Transverse colon (tissue), 4 donors: ENCODE measurements around the gene NSMF. TPM values are rescaled to one million over a fixed set of nuclear protein-coding genes. Genes with fewer than 3 reads are reported as not detected.
A peak's percentile ranks its signal among the peaks of the same experiment; 100 is the strongest.
"Not testable (repeated sequence)": the region's sequence is repeated elsewhere in the genome, so short reads cannot be mapped to it uniquely, and the experiment has no call there.

Experiments used
- DNase-seq: peaks from one replicate; pipeline ENCODE4 v3.0.0-alpha.2; 2019
- H3K27ac ChIP-seq, 4 donors: fragments of 200-600 bp; sonication (generic); 2 replicates each; pipeline ENCODE4 v1.5.1; 2016 to 2018; ENCODE audit warnings: inconsistent platforms in 4 of 4
- H3K27me3 ChIP-seq: fragments of 200-600 bp; sonication (generic); 2 replicates; pipeline ENCODE4 v1.5.1; 2017; ENCODE audit warnings: inconsistent platforms
- H3K36me3 ChIP-seq, 4 donors: fragments of 200-600 bp; sonication (generic); 2 replicates each; pipeline ENCODE4 v1.5.1; 2017 to 2019; ENCODE audit warnings: inconsistent platforms in 4 of 4
- H3K4me1 ChIP-seq, 4 donors: fragments of 200-600 bp; sonication (generic); 2 replicates each; pipeline ENCODE4 v1.5.1; 2017 to 2020; ENCODE audit warnings: inconsistent platforms in 4 of 4
- H3K4me3 ChIP-seq, 4 donors: fragments of 200-600 bp; sonication (generic); 1 replicate in 1 of 4; 2 replicates in 3 of 4; pipeline versions ENCODE4 v1.5.1 to v1.6.1; 2017 to 2019; ENCODE audit warnings: inconsistent platforms in 4 of 4
- H3K9me3 ChIP-seq, 2 donors: fragments of 200-600 bp; sonication (generic); 2 replicates each; pipeline ENCODE4 v1.5.1; 2017 to 2019; ENCODE audit warnings: inconsistent platforms in 2 of 2
- EP300 ChIP-seq: sonication (generic); formaldehyde crosslinking; IDR thresholded peaks from one replicate; pipeline ENCODE4 v1.6.1; 2017; ENCODE audit warnings: antibody characterized with exemption, low read depth
- POLR2A ChIP-seq: fragments of 450-650 bp; IDR thresholded peaks from one replicate; pipeline ENCODE4 v1.6.1; 2016; ENCODE audit warnings: antibody characterized with exemption, mild to moderate bottlenecking, moderate library complexity
- POLR2AphosphoS5 ChIP-seq, 3 donors: sonication (generic); formaldehyde crosslinking; IDR thresholded peaks; one replicate each; pipeline ENCODE4 v1.6.1; 2016; ENCODE audit warnings: antibody characterized with exemption in 3 of 3
- WGBS, 2 donors: methylation state at CpG; one replicate each; pipeline ENCODE4 v1.1.5; 2018; ENCODE audit warnings: low coverage in 1 of 2; 5-methylcytosine and 5-hydroxymethylcytosine counted together
- in situ Hi-C, 4 donors: fragments of 200-750 bp; cut with MboI; loops; one replicate each; pipeline versions ENCODE4 v1.15.0 to v1.15.1; 2017; ENCODE audit warnings: low sequenced_read_pairs in 3 of 4, low pct_ligation_motif_present in 1 of 4, low pct_unique_long_range_greater_than_20kb in 1 of 4
- intact Hi-C: fragments of 100-400 bp; cut with DNase I; formaldehyde crosslinking; loops from one replicate; pipeline ENCODE4 v1.15.1; 2023; ENCODE audit warnings: low total_unique reads
- total RNA-seq, 4 donors: library from RNA; depleted of rRNA; stranded (reverse); fragments of >200 nt; gene quantifications; one replicate each; pipeline ENCODE4 v1.1.0, GENCODE V29; 2016
- TF ChIP-seq, protein P1 (sequence below), 5 experiments: fragments of 200-600 bp in 3 of 5; fragments of 450-650 bp in 2 of 5; sonication (generic) in 3 of 5; IDR thresholded peaks; 1 replicate in 2 of 5; 2 replicates in 3 of 5; pipeline ENCODE4 v1.5.1; 2016 to 2017; ENCODE audit warnings: antibody characterized with exemption in 5 of 5, inconsistent platforms in 3 of 5, mild to moderate bottlenecking in 2 of 5, moderate library complexity in 1 of 5

The NSMF gene
- total RNA-seq, 4 donors from 2014 or later: 44.6 to 130 (median 55.2) TPM

DNA sequence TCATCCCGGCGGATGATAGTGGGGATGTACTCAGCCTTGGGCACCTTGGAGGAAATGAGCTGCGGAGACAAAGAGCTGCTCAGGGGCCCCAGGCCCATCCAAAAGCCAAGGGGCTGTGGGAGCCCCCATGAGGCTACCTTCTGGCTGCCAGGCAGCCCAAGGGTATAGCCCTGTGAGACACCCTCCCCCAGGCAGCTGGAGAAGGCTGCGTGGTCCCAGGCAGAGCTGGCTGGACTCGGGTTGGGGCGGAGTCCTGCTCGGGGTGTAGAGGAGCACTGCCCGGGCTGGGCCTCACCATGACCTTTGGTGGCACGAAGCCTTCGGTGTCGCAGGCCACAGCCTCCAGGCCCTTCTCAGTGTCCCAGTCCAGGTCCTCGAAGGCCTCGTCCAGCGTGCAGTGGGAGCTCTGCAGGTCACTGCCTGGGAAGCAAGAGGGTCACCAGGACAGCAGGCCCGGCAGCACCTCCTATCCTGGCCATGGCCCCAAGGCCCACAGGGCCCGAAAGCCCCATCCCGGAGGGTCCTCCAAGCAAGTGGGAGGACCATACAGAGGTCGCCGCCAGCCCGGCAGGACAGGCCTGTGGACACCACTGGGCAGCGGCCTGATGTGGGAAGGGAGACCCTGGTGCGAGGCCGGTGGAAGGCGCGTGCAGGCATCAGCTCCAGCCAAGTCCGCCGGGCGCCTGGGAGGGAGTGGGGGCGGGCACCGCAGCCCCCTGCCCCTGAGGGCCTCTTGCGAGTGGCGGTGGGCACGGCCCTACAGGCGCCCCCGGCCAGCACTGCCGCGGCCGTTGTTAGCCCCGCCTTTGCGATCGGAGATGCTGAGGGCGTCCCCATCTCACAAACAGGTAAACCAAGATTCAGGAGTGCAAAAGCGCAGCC is 6.1 kb downstream of the NSMF start:
- peak overlapping the region in 3 of 4 donors; percentile 27 to 65 (median 55) for H3K27ac ChIP-seq
- H3K9me3 ChIP-seq: no peaks in the 10 kb centered on the region
- TF ChIP-seq POLR2AphosphoS5 (IDR thresholded peaks at IDR 0.05) (no peak), POLR2A (no peak), EP300 (no peak)
- TF ChIP-seq, protein P1, sequence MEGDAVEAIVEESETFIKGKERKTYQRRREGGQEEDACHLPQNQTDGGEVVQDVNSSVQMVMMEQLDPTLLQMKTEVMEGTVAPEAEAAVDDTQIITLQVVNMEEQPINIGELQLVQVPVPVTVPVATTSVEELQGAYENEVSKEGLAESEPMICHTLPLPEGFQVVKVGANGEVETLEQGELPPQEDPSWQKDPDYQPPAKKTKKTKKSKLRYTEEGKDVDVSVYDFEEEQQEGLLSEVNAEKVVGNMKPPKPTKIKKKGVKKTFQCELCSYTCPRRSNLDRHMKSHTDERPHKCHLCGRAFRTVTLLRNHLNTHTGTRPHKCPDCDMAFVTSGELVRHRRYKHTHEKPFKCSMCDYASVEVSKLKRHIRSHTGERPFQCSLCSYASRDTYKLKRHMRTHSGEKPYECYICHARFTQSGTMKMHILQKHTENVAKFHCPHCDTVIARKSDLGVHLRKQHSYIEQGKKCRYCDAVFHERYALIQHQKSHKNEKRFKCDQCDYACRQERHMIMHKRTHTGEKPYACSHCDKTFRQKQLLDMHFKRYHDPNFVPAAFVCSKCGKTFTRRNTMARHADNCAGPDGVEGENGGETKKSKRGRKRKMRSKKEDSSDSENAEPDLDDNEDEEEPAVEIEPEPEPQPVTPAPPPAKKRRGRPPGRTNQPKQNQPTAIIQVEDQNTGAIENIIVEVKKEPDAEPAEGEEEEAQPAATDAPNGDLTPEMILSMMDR (IDR thresholded peaks at IDR 0.05): no peak
- H3K36me3 ChIP-seq: no peaks in the 10 kb centered on the region
- no peaks in the 10 kb centered on the region for H3K27me3 ChIP-seq
- DNase-seq: peak; percentile 23
- intact Hi-C loops: no loop called here
- peak overlapping the region in 3 of 4 donors; percentile 25 to 44 (median 35) for H3K4me3 ChIP-seq
- in situ Hi-C loops: no loop called here
- WGBS, 2 donors: 88% methylated on average over 26 of the region's 43 CpGs; no CpG with 5 or more reads in 1 of the 2 donors
- H3K4me1 ChIP-seq: peaks cover 13 to 25% (median 21%) of the 10 kb centered on the region in 4 donors

DNA sequence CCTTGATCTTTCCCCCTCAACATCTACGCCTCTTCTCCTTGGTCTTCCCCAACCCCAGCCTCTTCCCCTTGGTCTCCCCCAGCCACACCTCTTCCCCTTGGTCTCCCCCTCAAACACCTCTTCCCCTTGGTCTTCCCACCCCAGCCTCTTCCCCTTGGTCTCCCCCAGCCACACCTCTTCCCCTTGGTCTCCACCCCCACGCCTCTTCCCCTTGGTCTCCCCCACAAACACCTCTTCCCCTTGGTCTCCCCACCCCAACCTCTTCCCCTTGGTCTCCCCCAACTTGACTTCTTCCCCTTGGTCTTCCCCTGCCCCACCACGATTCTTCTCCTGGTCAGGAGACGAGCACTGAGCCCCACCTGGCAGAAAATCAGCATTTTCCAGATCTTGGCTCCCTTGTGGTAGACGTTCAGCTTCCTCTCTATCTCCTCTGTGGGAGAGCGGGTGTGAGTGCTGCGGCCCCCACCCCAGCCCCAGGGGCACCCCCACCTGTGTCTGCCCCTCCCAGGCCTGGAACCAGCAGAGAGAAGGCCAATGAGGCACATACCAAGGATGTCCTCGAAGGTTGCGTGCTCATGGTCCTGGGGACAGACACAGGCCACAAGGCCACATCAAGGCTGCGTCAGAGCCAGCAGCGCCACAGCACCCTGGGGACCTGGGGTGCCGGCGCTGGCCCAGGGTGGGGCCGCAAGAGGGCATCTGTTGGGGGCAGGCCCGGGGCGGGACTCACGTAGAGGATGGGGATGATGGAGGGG is 7.0 kb downstream of the NSMF start:
- 90% methylated on average over 14 of the region's 17 CpGs; no CpG with 5 or more reads in 1 of the 2 donors for WGBS, 2 donors
- DNase-seq: peak; percentile 11
- Histone ChIP-seq H3K36me3 (no peaks in the 10 kb centered on the region), H3K4me3 (no peak overlapping the region), H3K4me1 (peaks cover 13 to 19% (median 17%) of the 10 kb centered on the region in 4 donors), H3K27ac (no peak overlapping the region), H3K27me3 (no peaks in the 10 kb centered on the region), H3K9me3 (no peaks in the 10 kb centered on the region)
- in situ Hi-C loops (no loop called here), intact Hi-C loops (no loop called here)
- no peak for TF ChIP-seq POLR2A
- no peak for TF ChIP-seq POLR2AphosphoS5 (IDR thresholded peaks at IDR 0.05)
- TF ChIP-seq, protein P1 (IDR thresholded peaks at IDR 0.05): no peak
- no peak for TF ChIP-seq EP300

DNA sequence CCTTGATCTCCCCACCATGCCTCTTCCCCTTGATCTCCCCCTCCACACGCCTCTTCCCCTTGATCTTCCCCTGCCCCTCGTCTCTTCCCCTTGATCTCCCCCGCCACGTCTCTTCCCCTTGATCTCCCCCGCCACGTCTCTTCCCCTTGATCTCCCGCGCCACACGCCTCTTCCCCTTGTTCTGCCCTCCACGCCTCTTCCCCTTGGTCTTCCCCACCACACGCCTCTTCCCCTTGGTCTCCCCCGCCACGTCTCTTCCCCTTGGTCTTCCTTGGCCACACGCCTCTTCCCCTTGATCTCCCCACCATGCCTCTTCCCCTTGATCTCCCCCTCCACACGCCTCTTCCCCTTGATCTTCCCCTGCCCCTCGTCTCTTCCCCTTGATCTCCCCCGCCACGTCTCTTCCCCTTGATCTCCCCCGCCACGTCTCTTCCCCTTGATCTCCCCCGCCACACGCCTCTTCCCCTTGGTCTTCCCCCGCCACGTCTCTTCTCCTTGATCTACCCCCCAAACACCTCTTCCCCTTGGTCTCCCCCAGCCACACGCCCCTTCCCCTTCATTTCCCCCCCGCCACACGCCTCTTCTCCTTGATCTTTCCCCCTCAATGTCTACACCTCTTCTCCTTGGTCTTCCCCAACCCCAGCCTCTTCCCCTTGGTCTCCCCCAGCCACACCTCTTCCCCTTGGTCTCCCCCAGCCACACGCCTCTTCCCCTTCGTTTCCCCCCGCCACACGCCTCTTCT is 7.7 kb downstream of the NSMF start:
- 87% methylated on average over 4 of the region's 31 CpGs; no CpG with 5 or more reads in 1 of the 2 donors for WGBS, 2 donors
- peaks cover 13 to 19% (median 17%) of the 10 kb centered on the region in 4 donors for H3K4me1 ChIP-seq
- intact Hi-C loops, DNase-seq, H3K27me3 ChIP-seq, in situ Hi-C loops, H3K27ac ChIP-seq, H3K4me3 ChIP-seq, H3K36me3 ChIP-seq, H3K9me3 ChIP-seq: not testable (repeated sequence)

DNA sequence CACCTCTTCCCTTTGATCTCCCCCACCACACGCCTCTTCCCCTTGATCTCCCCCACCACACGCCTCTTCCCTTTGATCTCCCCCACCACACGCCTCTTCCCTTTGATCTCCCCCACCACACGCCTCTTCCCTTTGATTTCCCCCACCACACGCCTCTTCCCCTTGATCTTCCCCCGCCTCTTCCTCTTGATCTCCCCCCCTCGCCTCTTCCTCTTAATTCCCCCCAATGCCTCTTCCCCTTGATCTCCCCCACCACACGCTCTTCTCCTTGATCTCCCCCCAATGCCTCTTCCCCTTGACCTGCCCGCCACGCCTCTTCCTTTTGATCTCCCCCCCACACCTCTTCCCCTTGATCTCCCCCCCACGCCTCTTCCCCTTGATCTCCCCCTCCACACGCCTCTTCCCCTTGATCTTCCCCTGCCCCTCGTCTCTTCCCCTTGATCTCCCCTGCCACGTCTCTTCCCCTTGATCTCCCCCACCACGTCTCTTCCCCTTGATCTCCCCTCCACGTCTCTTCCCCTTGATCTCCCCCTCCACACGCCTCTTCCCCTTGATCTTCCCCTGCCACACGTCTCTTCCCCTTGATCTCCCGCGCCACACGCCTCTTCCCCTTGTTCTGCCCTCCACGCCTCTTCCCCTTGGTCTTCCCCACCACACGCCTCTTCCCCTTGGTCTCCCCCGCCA is 8.5 kb downstream of the NSMF start:
- H3K4me3 ChIP-seq, H3K27ac ChIP-seq, H3K36me3 ChIP-seq, H3K27me3 ChIP-seq, H3K9me3 ChIP-seq, intact Hi-C loops, in situ Hi-C loops, DNase-seq: not testable (repeated sequence)
- 90% methylated on average over 9 of the region's 24 CpGs; no CpG with 5 or more reads in 1 of the 2 donors for WGBS, 2 donors
- H3K4me1 ChIP-seq: peaks cover 13 to 22% (median 20%) of the 10 kb centered on the region in 4 donors
